K562 (cell line): ENCODE data around the gene CCDC34. TPM values are rescaled to one million over a fixed set of nuclear protein-coding genes. Genes with fewer than 3 reads are reported as not detected.

ENCODE experiments used
- ATAC-seq: fragments of 200-7000 bp; cut with Tn5 transposase; 3 replicates; pipeline ENCODE4 v1.9.1; 2020; ENCODE audit warnings: moderate library complexity
- BruUV-seq: library from RNA; stranded (reverse); fragments of 400-500 nt; replicated peaks from 2 replicates; lab custom pipeline; 2021; lab: Mats Ljungman, UMichigan
- CTCF ChIA-PET: fragments of 300-600 bp; formaldehyde crosslinking; extraction: SDS; loops from one replicate; lab custom pipeline; 2021; ENCODE audit warnings: low intra/inter-chr PET ratio; lab: Yijun Ruan, JAX
- POLR2A ChIA-PET: fragments of 300-600, 350-650 bp; sonication (Branson Sonifier 250); formaldehyde crosslinking; extraction: SDS; loops from one replicate; lab custom pipeline; 2021; ENCODE audit warnings: antibody characterized with exemption, inconsistent platforms; lab: Yijun Ruan, JAX
- DNase-seq, 4 experiments: peaks; one replicate each; pipeline versions ENCODE4 v3.0.0 to v3.0.0-alpha.2; 2011 to 2018; ENCODE audit warnings: low spot score in 3 of 4, mixed read lengths in 3 of 4; ENCODE audit errors: extremely low read depth in 1 of 4
- FAIRE-seq: peaks from 2 replicates; lab custom pipeline; 2011; peaks lifted over from hg19 to GRCh38; lab: Jason Lieb, UNC
- H2AFZ ChIP-seq: 2 replicates; pipeline ENCODE4 v1.6.0; 2011; ENCODE audit warnings: low read depth, low read length, control low read depth, inconsistent platforms
- H3K27ac ChIP-seq: fragments of 200-600 bp; 3 replicates; pipeline ENCODE4 v1.8.0; 2011; ENCODE audit warnings: low read depth, mild to moderate bottlenecking, control low read depth, inconsistent platforms, low read length, moderate library complexity, mixed read lengths; ENCODE audit errors: extremely low read depth
- H3K27me3 ChIP-seq, 2 experiments: fragments of 300-600 bp in 1 of 2; 2 replicates in 1 of 2; 3 replicates in 1 of 2; pipeline versions ENCODE4 v1.6.0 to v1.8.0; 2011; ENCODE audit warnings: inconsistent platforms in 2 of 2, low read length in 2 of 2, mild to moderate bottlenecking in 1 of 2, mixed read lengths in 1 of 2, moderate library complexity in 1 of 2; ENCODE audit not compliant: control insufficient read depth in 2 of 2, insufficient read depth in 2 of 2
- H3K36me3 ChIP-seq: fragments of 300-600 bp; 3 replicates; pipeline ENCODE4 v1.8.0; 2011; ENCODE audit warnings: mild to moderate bottlenecking, low read length, inconsistent platforms; ENCODE audit not compliant: control insufficient read depth, insufficient read depth
- H3K4me1 ChIP-seq, 2 experiments: fragments of 200-600 bp in 1 of 2; replicated peaks in 1 of 2; 2 replicates in 1 of 2; 3 replicates in 1 of 2; pipeline versions ENCODE4 v1.5.1 to v1.8.0; 2011; ENCODE audit warnings: inconsistent platforms in 2 of 2, low read length in 2 of 2, mild to moderate bottlenecking in 1 of 2, mixed read lengths in 1 of 2, moderate library complexity in 1 of 2; ENCODE audit not compliant: control insufficient read depth in 2 of 2, insufficient read depth in 2 of 2
- H3K4me2 ChIP-seq: 2 replicates; pipeline ENCODE4 v1.6.1; 2011; ENCODE audit warnings: low read length, control low read depth, inconsistent platforms, mixed read lengths; ENCODE audit not compliant: insufficient read depth
- H3K4me3 ChIP-seq: fragments of 200-600 bp; sonication (generic), shearing (Covaris generic); 2 replicates; pipeline ENCODE4 v1.5.1; 2016; ENCODE audit warnings: control low read depth, inconsistent platforms
- H3K79me2 ChIP-seq: fragments of 200-600 bp; 3 replicates; pipeline ENCODE4 v1.8.0; 2011; ENCODE audit warnings: low read length, inconsistent platforms; ENCODE audit not compliant: control insufficient read depth, insufficient read depth
- H3K9ac ChIP-seq, 2 experiments: 2 replicates each; pipeline versions ENCODE4 v1.6.0 to v1.6.1; 2011; ENCODE audit warnings: low read depth in 2 of 2, low read length in 2 of 2, control low read depth in 1 of 2, inconsistent platforms in 1 of 2, mild to moderate bottlenecking in 1 of 2, mixed read lengths in 1 of 2; ENCODE audit not compliant: insufficient read depth in 1 of 2
- H3K9me1 ChIP-seq: one replicate; pipeline ENCODE4 v1.6.0; 2011; ENCODE audit warnings: inconsistent platforms, mild to moderate bottlenecking, low read length, moderate library complexity; ENCODE audit not compliant: control insufficient read depth, insufficient read depth
- H3K9me3 ChIP-seq: replicated peaks from 2 replicates; pipeline ENCODE4 v1.5.1; 2011; ENCODE audit warnings: low read depth, low read length, inconsistent platforms; ENCODE audit not compliant: control insufficient read depth, insufficient read depth
- H4K20me1 ChIP-seq: replicated peaks from 2 replicates; pipeline ENCODE4 v1.6.1; 2011; ENCODE audit warnings: low read length, inconsistent platforms, mixed read lengths; ENCODE audit not compliant: control insufficient read depth, insufficient read depth
- ARID1B ChIP-seq: fragments of 450-650 bp; IDR thresholded peaks from 2 replicates; pipeline ENCODE4 v1.6.1; 2016; ENCODE audit warnings: antibody characterized with exemption, mild to moderate bottlenecking, inconsistent platforms
- CXXC5 ChIP-seq: fragments of 250-450 bp; sonication (Bioruptor Pico); IDR thresholded peaks from 2 replicates; pipeline ENCODE4 v1.8.0; 2022; ENCODE audit warnings: inconsistent platforms, mild to moderate bottlenecking, moderate library complexity
- JUN ChIP-seq, 2 experiments: sonication (generic) in 1 of 2; formaldehyde crosslinking in 1 of 2; IDR thresholded peaks; 2 replicates each; pipeline versions ENCODE4 v1.6.1 to v1.8.0; 2012 to 2022; ENCODE audit warnings: borderline replicate concordance in 2 of 2, mild to moderate bottlenecking in 2 of 2, improper control_type of control experiment in 1 of 2, low read depth in 1 of 2, low read length in 1 of 2, missing genetic modification reagents in 1 of 2
- MAFG ChIP-seq: fragments of 450-650 bp; conservative IDR thresholded peaks from 2 replicates; pipeline ENCODE4 v1.6.1; 2016; ENCODE audit warnings: missing genetic modification characterization, missing compliant biosample characterization
- NFE2L1 ChIP-seq: fragments of 450-650 bp; IDR thresholded peaks from 2 replicates; pipeline ENCODE4 v1.6.1; 2016; ENCODE audit warnings: missing genetic modification characterization, low read depth, mild to moderate bottlenecking, missing compliant biosample characterization, moderate library complexity, borderline replicate concordance
- OTX1 ChIP-seq: fragments of 450-650 bp; formaldehyde crosslinking; IDR thresholded peaks from 2 replicates; pipeline ENCODE4 v1.4.0; 2022; ENCODE audit warnings: mild to moderate bottlenecking
- POLR3A ChIP-seq: IDR thresholded peaks from 2 replicates; pipeline ENCODE4 v1.6.1; 2011; ENCODE audit warnings: borderline replicate concordance, mild to moderate bottlenecking, moderate library complexity; ENCODE audit not compliant: insufficient read length, insufficient read depth; ENCODE audit errors: extremely low read depth
- POLR3G ChIP-seq: IDR thresholded peaks from 2 replicates; pipeline ENCODE4 v1.6.1; 2011; ENCODE audit not compliant: insufficient read length, insufficient replicate concordance; ENCODE audit errors: extremely low read depth
- PTBP1 ChIP-seq: fragments of 200-400 bp; formaldehyde crosslinking; IDR thresholded peaks from 2 replicates; pipeline ENCODE4 v1.6.1; 2017; ENCODE audit warnings: low read depth, low read length
- XRCC5 ChIP-seq: fragments of 200-400 bp; formaldehyde crosslinking; IDR thresholded peaks from 2 replicates; pipeline ENCODE4 v1.6.1; 2017; ENCODE audit warnings: low read depth, mild to moderate bottlenecking, low read length
- ZNF121 ChIP-seq: sonication (generic); formaldehyde crosslinking; conservative IDR thresholded peaks from 2 replicates; pipeline ENCODE4 v1.8.0; 2022; ENCODE audit warnings: missing genetic modification reagents
- ZNF197 ChIP-seq: fragments of 200-800 bp; sonication (Bioruptor generic); IDR thresholded peaks from 2 replicates; pipeline ENCODE4 v1.6.1; 2016; ENCODE audit warnings: low read depth, missing genetic modification characterization, missing compliant biosample characterization
- ZNF282 ChIP-seq: sonication (generic); formaldehyde crosslinking; IDR thresholded peaks from 2 replicates; pipeline ENCODE4 v1.8.1; 2023; ENCODE audit warnings: missing genetic modification reagents
- ZNF77 ChIP-seq: fragments of 250-450 bp; sonication (Bioruptor Pico); IDR thresholded peaks from 2 replicates; pipeline ENCODE4 v1.5.0; 2020
- WGBS: fragments of 100-300 bp; shearing (Covaris generic); methylation state at CpG from one replicate; pipeline ENCODE4 v1.1.6; 2016; ENCODE audit warnings: low coverage, mixed read lengths; ENCODE audit not compliant: insufficient coverage; ENCODE audit errors: missing lambda C conversion rate; 5-methylcytosine and 5-hydroxymethylcytosine counted together
- in situ Hi-C: fragments of 300-500 bp; cut with MboI; formaldehyde crosslinking; loops from 4 replicates; pipeline ENCODE4 v1.15.0; 2018; ENCODE audit warnings: inconsistent platforms, mixed read lengths
- intact Hi-C: fragments of 100-400 bp; cut with micrococcal nuclease; formaldehyde crosslinking; loops from 2 replicates; pipeline ENCODE4 v1.14.2; 2022
- polyA plus RNA-seq, 8 experiments: library from polyadenylated mRNA; depleted of rRNA in 4 of 8; stranded (reverse) in 5 of 8; unstranded in 3 of 8; fragments of >200 nt; fragmentation: Nextera tagmentation in 2 of 8; fragmentation: Illumina TruSeq in 1 of 8; extraction: Ambion mirVana in 2 of 8; extraction: Trizol in 1 of 8; gene quantifications; 2 replicates each; pipeline versions ENCODE4 v1.2.1 to v1.2.3, GENCODE V29; 2011 to 2014; ENCODE audit warnings: inconsistent platforms in 1 of 8, missing spikeins in 1 of 8
- total RNA-seq, 7 experiments: library from RNA; depleted of rRNA in 6 of 7; stranded (reverse); fragments of >200 nt in 6 of 7; fragmentation: Illumina TruSeq in 2 of 7; extraction: Trizol in 2 of 7; gene quantifications; 2 replicates each; pipeline versions ENCODE4 v1.2.1 to v1.2.3, GENCODE V29; 2011 to 2021; ENCODE audit warnings: low replicate concordance in 1 of 7
- TF ChIP-seq, protein P1 (sequence below), 3 experiments: IDR thresholded peaks in 2 of 3; conservative IDR thresholded peaks in 1 of 3; 2 replicates each; pipeline ENCODE4 v1.5.1; 2011 to 2012; ENCODE audit warnings: low read length in 3 of 3, mild to moderate bottlenecking in 3 of 3, control low read depth in 2 of 3, improper control_type of control experiment in 1 of 3, inconsistent platforms in 1 of 3, low read depth in 1 of 3, mixed read lengths in 1 of 3, moderate library complexity in 1 of 3; ENCODE audit not compliant: insufficient read depth in 2 of 3
- TF ChIP-seq, protein P2 (sequence below), 2 experiments: fragments of 450-650 bp in 1 of 2; sonication (generic) in 1 of 2; formaldehyde crosslinking in 1 of 2; IDR thresholded peaks in 1 of 2; conservative IDR thresholded peaks in 1 of 2; 2 replicates each; pipeline versions ENCODE4 v1.6.1 to v1.8.1; 2016 to 2023; ENCODE audit warnings: mild to moderate bottlenecking in 2 of 2, moderate library complexity in 2 of 2, inconsistent platforms in 1 of 2, missing genetic modification reagents in 1 of 2
- TF ChIP-seq, protein P3 (sequence below): fragments of 250-450 bp; sonication (Bioruptor Pico); IDR thresholded peaks from 2 replicates; pipeline ENCODE4 v1.4.0; 2020

Gene CCDC34
- total and polyA plus RNA-seq, 9 of the 15 experiments (the other 6 are each of a cell fraction or from before 2014, with no cell fraction given) = 6.2 to 42.0 (median 15.7) TPM

DNA sequence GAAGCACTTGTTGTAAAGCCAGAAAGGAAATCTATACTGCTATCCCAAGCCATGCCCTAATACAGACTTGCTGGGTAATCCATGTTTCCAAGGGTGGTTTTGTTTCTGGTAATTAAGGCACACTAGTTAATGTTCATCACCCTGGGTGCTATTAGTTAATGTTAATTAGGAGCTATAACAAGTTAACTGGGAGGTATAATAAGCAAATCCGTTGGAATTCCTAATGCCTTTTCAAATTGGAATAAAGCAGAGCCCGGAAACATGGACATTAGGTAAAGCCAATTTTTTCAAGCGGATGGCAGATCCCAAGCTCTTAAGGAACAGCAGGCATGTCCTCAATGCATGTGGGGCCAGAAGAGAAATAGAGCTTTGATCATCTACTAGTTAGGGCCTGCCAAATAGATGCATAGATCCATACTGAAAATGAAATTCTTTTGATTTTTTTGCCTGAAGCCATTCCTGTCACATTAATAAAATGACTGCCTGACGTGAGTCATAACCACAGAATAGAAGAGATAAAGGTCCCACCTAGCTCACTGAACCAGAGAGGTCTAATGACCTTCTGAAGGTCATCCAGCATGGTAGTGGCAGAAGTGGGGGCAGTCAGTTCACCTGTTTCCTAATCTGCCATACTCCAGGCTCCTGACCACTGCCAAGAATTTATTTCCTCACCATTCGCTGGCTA lies 28.5 kb upstream of the CCDC34 start:
- intact Hi-C loops (loop anchor here (2.0 kb wide), 2 partner anchors 29 to 81 kb away; partner anchors contain the start of gene LGR4), in situ Hi-C loops (no loop called here)
- no peaks in the 10 kb centered on the region for H3K79me2 ChIP-seq
- no peak overlapping the region for H2AFZ ChIP-seq
- POLR2A ChIA-PET = interaction anchor here (0.7 to 1.6 kb wide), 3 partner anchors 29 to 182 kb away, joined by 3 to 4 read pairs (median 3); no protein-coding TSS in a partner anchor
- H3K4me2 ChIP-seq = no peak overlapping the region
- FAIRE-seq (no peak), ATAC-seq (peak; percentile 5; the same call in 1 of the 3 replicates), DNase-seq (peak in 3 of 4 experiments; percentile 19 to 52 (median 25))
- no peak overlapping the region for H3K9ac ChIP-seq
- no peaks in the 10 kb centered on the region for H3K9me3 ChIP-seq
- BruUV-seq = no TSS peak
- no peaks in the 10 kb centered on the region for H3K36me3 ChIP-seq
- WGBS = 52% methylated on average over 5 of the region's 5 CpGs
- no peaks in the 10 kb centered on the region for H3K27me3 ChIP-seq
- H3K4me3 ChIP-seq = no peak overlapping the region
- H3K9me1 ChIP-seq = no peaks in the 10 kb centered on the region
- peaks cover 5 to 47% of the 10 kb centered on the region in 2 experiments for H3K4me1 ChIP-seq
- CTCF ChIA-PET = no interaction called here
- H3K27ac ChIP-seq = no peak overlapping the region
- no peaks in the 10 kb centered on the region for H4K20me1 ChIP-seq
- TF ChIP-seq, protein P1, sequence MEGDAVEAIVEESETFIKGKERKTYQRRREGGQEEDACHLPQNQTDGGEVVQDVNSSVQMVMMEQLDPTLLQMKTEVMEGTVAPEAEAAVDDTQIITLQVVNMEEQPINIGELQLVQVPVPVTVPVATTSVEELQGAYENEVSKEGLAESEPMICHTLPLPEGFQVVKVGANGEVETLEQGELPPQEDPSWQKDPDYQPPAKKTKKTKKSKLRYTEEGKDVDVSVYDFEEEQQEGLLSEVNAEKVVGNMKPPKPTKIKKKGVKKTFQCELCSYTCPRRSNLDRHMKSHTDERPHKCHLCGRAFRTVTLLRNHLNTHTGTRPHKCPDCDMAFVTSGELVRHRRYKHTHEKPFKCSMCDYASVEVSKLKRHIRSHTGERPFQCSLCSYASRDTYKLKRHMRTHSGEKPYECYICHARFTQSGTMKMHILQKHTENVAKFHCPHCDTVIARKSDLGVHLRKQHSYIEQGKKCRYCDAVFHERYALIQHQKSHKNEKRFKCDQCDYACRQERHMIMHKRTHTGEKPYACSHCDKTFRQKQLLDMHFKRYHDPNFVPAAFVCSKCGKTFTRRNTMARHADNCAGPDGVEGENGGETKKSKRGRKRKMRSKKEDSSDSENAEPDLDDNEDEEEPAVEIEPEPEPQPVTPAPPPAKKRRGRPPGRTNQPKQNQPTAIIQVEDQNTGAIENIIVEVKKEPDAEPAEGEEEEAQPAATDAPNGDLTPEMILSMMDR (IDR thresholded peaks at IDR 0.05 in 2 of 3, conservative IDR thresholded peaks at IDR 0.05 in 1 of 3; ENCODE audit: insufficient read depth in 2 of 3, low read depth in 1 of 3, low read length in 3 of 3) = no peak
- TF ChIP-seq OTX1 (CRISPR knock-in tag) (no peak), CXXC5 (CRISPR knock-in tag) (no peak), MAFG (tag) (no peak), NFE2L1 (tag) (no peak), XRCC5 (no peak), PTBP1 (no peak), POLR3A (no peak), ZNF282 (CRISPR knock-in tag) (no peak), JUN (IDR thresholded peaks at IDR 0.05; ENCODE audit: borderline replicate concordance, low read depth, low read length) (no peak), JUN (CRISPR knock-in tag; IDR thresholded peaks at IDR 0.05; ENCODE audit: borderline replicate concordance) (no peak), ZNF197 (CRISPR knock-in tag) (no peak), ZNF121 (no peak), ARID1B (peak; percentile 49; the same call in 1 of the 2 replicates), ZNF77 (CRISPR knock-in tag) (no peak), POLR3G (no peak)
- TF ChIP-seq, protein P2, sequence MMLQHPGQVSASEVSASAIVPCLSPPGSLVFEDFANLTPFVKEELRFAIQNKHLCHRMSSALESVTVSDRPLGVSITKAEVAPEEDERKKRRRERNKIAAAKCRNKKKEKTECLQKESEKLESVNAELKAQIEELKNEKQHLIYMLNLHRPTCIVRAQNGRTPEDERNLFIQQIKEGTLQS (IDR thresholded peaks at IDR 0.05) = peak; percentile 64
- TF ChIP-seq, protein P2 (CRISPR knock-in tag; conservative IDR thresholded peaks at IDR 0.05) = no peak
- TF ChIP-seq, protein P3, sequence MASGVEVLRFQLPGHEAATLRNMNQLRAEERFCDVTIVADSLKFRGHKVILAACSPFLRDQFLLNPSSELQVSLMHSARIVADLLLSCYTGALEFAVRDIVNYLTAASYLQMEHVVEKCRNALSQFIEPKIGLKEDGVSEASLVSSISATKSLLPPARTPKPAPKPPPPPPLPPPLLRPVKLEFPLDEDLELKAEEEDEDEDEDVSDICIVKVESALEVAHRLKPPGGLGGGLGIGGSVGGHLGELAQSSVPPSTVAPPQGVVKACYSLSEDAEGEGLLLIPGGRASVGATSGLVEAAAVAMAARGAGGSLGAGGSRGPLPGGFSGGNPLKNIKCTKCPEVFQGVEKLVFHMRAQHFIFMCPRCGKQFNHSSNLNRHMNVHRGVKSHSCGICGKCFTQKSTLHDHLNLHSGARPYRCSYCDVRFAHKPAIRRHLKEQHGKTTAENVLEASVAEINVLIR = no peak
